NCI-H345 (cell line): ENCODE data around the gene TNPO3.
"Not testable (repeated sequence)": the region's sequence is repeated elsewhere in the genome, so short reads cannot be mapped to it uniquely, and the experiment has no call there.

ENCODE experiments used
- DNase-seq: peaks from one replicate; lab custom pipeline; 2025; lab: John Stamatoyannopoulos, UW

The TNPO3 gene

DNA sequence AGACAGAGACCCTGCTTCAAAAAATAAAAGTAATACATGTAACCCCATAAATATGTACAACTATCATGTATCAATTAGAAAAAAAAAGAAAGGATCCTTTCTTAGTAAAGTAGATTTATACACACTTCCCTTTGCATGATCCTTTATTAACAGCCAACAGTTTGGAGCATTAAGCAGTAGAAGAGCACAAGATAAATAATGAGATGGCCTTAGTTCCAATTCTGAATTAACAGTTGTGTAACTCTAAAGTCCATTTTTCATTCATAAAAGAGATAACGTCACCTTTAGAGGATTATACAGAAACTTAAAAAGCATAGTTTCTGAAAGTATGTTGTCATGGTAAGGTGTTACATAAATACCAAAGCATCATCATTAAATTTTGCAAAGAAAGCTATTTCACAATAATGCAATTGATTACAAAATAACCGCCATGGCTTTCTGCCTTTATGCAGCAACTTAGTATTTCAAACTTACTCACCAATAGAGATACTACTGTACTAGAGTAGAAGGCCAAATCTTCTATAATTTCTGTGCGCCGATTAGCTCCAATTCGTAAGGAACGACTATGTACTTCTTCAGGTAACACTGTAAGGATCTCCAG lies 40.3 kb downstream of the TNPO3 start:
- DNase-seq: no peak

- no peak for DNase-seq
Measured at GRCh38 chr7:129013048-129013724, 41.7 kb downstream of the TNPO3 start.

- no peak for DNase-seq
Measured at GRCh38 chr7:129012641-129013040, 42.3 kb downstream of the TNPO3 start.

- no peak for DNase-seq
Measured at GRCh38 chr7:129010075-129010474, 44.8 kb downstream of the TNPO3 start.

DNA sequence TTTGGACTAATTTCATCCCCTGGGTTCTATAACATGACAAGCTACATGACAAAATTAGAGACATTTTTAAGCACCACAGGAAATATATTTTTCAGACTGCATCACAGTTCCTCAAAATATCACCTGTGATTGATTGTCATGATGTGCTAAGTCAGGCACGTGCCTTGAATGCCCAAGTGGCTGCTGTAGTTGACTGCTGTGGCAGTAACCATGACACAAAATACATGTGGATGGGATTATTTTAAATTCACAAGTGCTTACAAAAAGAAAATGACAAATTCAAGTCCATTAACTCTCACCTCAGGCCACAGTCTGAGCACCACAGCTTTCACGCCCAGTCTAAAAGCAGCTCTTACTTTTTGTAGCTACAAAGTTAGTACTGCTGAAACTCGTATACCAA lies 45.5 kb downstream of the TNPO3 start:
- no peak for DNase-seq

- DNase-seq: no peak
Measured at GRCh38 chr7:129008645-129009414, 46.1 kb downstream of the TNPO3 start.

DNA sequence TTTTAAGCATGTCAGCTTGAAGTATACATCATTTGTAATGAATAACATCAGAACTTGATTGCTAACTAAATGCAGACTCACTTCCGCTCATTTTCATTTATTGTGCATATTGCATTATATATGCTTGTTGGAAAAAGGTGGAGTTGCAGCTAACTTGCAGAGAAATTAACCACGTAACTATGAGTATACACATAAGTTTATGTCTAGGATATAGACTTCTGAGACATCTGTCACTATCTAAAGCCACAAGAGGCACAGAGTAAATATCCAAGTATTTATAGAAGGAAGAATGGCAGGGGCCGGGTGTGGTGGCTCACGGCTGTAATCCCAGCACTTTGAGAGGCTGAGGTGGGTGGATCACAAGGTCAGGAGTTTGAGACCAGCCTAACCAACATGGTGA lies 47.3 kb downstream of the TNPO3 start:
- DNase-seq: no peak

DNA sequence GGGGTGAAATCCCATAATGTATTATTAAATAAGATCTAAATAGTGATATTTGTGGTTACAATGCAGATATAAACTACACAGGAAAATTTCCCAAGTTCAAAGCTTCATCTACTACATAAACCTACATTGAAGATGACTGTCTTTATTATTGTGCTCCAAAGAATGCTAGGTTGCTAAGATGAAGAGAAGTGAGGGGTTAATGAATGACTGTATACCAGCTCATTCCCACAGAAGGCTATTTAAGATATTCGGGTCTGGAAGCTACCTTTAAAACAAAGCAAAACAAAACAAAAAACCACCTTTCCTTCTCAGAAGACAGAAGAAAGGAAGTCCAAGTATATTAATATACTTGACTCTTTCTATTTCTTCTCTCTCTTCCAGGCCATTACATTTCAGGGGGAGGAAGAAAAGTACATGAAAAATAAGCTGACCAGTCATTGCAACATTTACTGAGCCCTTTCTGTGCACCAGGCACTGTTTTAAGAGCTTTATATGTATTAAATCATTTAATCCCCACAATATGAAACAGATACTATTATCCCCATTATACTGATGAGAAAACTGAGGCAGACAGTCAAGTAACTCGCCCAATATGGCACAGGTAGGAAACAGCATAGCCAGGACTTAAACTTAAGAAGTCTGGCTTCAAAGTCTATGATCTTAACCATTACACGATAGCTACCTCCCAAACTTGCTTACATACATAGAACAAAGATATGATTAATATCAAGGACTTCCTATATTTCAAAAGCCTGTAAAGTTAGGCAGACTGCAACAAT lies 48.1 kb downstream of the TNPO3 start:
- no peak for DNase-seq

GRCh38 chr7:129005186-129005585 lies 49.7 kb downstream of the TNPO3 start:
- no peak for DNase-seq

- DNase-seq: no peak
Measured at GRCh38 chr7:128997181-128997580, 57.7 kb downstream of the TNPO3 start.

- DNase-seq: not testable (repeated sequence)
Measured at GRCh38 chr7:128994560-128994959, 60.4 kb downstream of the TNPO3 start.

- DNase-seq: no peak
Measured at GRCh38 chr7:128993419-128993818, 61.5 kb downstream of the TNPO3 start.

DNA sequence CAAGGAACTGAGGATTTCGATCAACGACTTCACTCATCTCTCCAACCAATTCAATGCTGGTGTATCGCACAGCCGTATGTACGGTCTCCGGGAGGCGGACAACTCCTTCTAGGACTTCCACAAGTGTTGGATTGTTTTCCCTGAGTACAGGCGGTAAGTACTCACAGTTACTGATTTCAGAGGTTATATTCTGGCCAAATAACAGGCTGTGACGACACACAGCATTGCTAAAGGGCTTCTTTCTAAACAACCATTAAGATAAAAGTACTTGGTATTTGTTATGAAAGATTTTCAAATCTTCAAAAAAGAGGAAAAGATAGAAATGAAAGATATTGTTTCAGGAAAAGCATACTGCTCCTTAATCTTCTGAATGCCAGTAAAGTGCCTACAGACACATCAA lies 65.0 kb downstream of the TNPO3 start:
- DNase-seq: no peak

DNA sequence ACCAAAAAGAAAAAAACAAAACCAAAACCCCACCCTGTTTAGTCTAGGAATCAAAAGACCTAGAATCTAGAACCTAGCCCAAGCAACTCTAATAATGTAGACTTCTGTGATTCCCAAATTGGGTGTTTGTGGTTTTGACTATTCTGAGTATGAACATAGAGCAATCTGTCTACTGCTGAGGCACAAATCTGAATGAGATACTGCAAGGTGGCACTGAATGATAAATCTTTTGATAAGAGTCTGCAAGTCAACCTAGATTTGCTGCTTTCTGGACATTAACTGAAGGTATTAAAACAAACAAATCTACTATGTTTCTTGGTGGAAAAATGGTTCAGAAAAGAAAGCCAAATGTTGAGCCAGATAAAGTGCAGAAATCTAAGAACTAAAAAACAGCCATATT lies 66.5 kb downstream of the TNPO3 start:
- DNase-seq: no peak

GRCh38 chr7:128986609-128987008 lies 68.3 kb downstream of the TNPO3 start:
- no peak for DNase-seq

- no peak for DNase-seq
Measured at GRCh38 chr7:128985660-128986059, 69.3 kb downstream of the TNPO3 start.

- no peak for DNase-seq
Measured at GRCh38 chr7:128982105-128982504, 72.8 kb downstream of the TNPO3 start.

GRCh38 chr7:128974241-128974934 lies 80.5 kb downstream of the TNPO3 start:
- DNase-seq: no peak

DNA sequence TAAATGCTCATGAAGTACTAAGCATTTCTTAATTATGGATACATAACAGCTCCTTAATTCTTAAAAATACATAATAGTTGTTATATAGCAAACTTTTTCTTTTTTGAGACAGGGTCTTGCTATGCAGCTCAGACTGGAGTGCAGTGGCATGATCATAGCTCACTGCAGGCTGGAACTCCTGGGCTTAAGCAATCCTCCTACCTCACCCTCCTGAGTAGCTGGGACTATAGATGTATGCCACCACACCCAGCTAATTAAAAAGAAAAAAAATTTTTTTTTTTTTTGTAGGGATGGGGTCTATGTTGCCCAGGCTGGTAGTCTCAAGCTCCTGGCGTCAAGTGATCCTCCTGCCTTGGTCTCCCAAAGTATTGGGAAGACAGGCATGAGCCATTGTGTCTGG lies 86.3 kb downstream of the TNPO3 start:
- DNase-seq: no peak

GRCh38 chr7:128963327-128963757 lies 91.6 kb downstream of the TNPO3 start:
- DNase-seq: no peak

DNA sequence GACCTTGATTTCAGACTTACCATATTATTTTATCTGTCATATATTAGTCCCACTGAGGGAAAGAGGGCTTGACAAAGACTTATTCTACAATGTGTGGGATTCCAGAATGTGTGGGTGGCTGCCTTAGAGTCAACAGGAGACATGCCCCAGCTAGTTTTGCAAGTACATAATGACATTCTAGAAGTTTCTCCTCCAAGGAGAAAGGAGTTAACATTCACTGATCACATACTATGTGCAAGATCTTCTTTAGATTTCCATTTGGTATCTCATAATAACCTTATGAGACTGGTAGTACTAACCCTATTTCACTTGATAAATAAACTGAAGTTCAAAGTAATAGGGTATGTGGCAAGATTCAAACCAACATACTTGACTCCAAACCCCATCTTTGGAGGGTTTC lies 92.0 kb downstream of the TNPO3 start:
- no peak for DNase-seq
